Measurements from ENCODE around the gene AKR1B15. TPM values are rescaled to one million over a fixed set of nuclear protein-coding genes. Genes with fewer than 3 reads are reported as not detected.

Gene AKR1B15
- total RNA-seq, 2 donors from 2014 or later = 0.27 to 0.28 TPM

DNA sequence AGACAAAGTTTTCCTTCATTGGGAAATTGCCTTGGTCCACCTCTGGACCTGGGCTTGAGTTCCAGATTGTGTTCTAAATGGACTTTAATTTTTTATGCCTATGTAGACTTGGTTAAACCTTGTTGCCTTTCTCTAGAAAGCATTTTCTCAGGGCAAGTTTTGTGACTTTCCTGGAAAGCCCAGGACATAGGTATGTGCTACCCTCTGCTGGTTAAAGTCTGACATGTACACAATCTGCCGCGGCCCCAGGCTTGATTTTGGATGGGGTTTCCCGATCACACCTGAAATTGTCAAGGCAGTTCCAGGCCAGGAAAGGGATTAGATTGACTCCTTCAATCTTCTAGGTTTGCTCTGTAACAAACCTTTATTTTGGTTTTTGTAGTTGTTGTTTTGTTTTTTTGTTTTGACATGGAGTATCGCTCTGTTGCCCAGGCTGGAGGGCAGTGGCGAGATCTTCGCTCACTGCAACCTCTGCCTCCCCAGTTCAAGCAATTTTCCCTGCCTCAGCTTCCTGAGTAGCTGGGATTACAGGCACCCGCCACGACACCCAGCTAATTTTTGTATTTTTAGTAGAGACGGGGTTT, 35.6 kb upstream of the AKR1B15 start:
- Histone ChIP-seq H3K4me1 (ENCODE audit: control insufficient read depth in 1 of 2, low read depth in 2 of 2) (peaks cover 14 to 17% of the 10 kb centered on the region in 2 donors), H3K9me3 (no peaks in the 10 kb centered on the region), H3K27me3 (replicated peaks; ENCODE audit: insufficient read depth) (no peaks in the 10 kb centered on the region), H3K27ac (no peak overlapping the region), H3K4me3 (no peak overlapping the region), H3K36me3 (no peaks in the 10 kb centered on the region)
- TF ChIP-seq CTCF (IDR thresholded peaks at IDR 0.05) = peak; percentile 47
- DNase-seq (ENCODE audit: low spot score) (no peak), ATAC-seq (ENCODE audit: insufficient number of reproducible peaks, low FRiP score, low read depth) (no peak)

DNA sequence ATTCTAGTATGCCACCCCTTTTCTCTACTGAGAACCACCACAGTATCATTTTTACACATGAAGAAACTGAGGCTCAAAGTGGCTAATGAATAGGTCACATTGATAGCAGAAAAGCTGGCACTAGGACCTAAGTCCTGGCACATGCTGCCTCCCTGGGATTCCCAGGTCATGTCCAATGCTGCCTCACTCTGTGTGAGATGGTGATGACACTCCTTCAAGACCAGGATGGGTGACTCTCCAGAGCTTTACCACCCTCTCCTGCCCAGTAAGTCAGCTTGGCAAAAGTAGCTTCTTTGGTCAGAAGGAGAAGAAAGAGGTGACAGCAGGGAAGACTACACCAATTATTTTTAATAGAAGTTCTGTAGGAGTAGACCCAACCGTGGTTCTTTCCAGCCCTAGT, 34.8 kb upstream of the AKR1B15 start:
- H3K36me3 ChIP-seq = no peaks in the 10 kb centered on the region
- no peak for TF ChIP-seq CTCF (IDR thresholded peaks at IDR 0.05)
- no peaks in the 10 kb centered on the region for H3K9me3 ChIP-seq
- no peaks in the 10 kb centered on the region for H3K27me3 ChIP-seq (replicated peaks; ENCODE audit: insufficient read depth)
- H3K4me3 ChIP-seq = no peak overlapping the region
- ATAC-seq (ENCODE audit: insufficient number of reproducible peaks, low FRiP score, low read depth) = no peak
- peaks cover 14 to 17% of the 10 kb centered on the region in 2 donors for H3K4me1 ChIP-seq (ENCODE audit: control insufficient read depth in 1 of 2, low read depth in 2 of 2)
- no peak for DNase-seq (ENCODE audit: low spot score)
- no peak overlapping the region for H3K27ac ChIP-seq

- Histone ChIP-seq H3K4me3 (no peak overlapping the region), H3K4me1 (ENCODE audit: control insufficient read depth in 1 of 2, low read depth in 2 of 2) (peaks cover 14 to 17% of the 10 kb centered on the region in 2 donors), H3K27ac (no peak overlapping the region), H3K36me3 (no peaks in the 10 kb centered on the region), H3K27me3 (replicated peaks; ENCODE audit: insufficient read depth) (no peaks in the 10 kb centered on the region), H3K9me3 (no peaks in the 10 kb centered on the region)
- no peak for ATAC-seq (ENCODE audit: insufficient number of reproducible peaks, low FRiP score, low read depth)
- TF ChIP-seq CTCF (IDR thresholded peaks at IDR 0.05) = peak; percentile 80
- no peak for DNase-seq (ENCODE audit: low spot score)
Measured at GRCh38 chr7:134514663-134515062, 34.2 kb upstream of the AKR1B15 start.

DNA sequence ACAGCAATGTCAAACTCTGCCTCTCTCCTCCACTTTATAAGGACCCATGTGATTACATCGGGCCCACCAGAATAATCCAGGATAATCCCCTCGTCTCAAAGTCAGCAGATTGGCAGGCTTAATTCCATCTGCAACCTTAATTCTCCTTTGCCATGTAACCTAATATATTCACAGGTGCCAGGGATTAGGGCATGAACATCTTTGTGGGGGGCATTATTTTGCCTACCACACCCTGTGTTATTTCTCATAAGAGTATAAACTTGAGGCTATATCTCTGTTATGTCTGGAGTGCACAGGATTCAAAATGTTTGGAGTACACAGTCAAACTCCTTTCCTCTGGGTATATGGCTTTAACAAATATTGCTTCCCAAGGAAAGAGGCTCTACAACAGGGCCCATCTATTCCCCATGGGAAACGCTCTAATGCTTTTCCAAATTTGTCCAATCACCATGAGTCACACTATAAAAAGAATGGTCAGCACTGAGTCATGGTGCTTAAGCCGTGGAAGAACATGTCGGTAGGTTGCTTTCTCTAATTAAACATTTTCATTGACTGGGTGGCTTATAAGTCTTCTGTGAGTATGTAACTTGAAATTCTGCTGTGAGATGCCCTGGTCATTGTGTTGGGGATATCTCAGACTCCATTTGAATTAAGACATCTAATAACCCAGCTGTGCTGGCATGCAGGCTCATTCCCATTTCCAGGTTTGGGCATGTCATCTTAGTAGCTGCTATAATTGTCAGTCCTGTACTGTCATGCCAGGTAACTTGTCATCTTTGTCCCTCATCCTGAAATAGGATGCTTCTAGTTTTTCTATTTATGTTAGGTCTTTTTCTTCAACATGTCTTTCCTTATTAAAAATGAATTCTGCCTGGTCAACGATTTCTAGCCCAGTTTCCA, 33.1 kb upstream of the AKR1B15 start:
- peak; percentile 85 for ATAC-seq (ENCODE audit: insufficient number of reproducible peaks, low FRiP score, low read depth)
- Histone ChIP-seq H3K4me1 (ENCODE audit: control insufficient read depth in 1 of 2, low read depth in 2 of 2) (peaks cover 14 to 17% of the 10 kb centered on the region in 2 donors), H3K9me3 (no peaks in the 10 kb centered on the region), H3K27me3 (replicated peaks; ENCODE audit: insufficient read depth) (no peaks in the 10 kb centered on the region), H3K27ac (no peak overlapping the region), H3K4me3 (peak overlapping the region; percentile 33), H3K36me3 (no peaks in the 10 kb centered on the region)
- DNase-seq (ENCODE audit: low spot score) = no peak
- no peak for TF ChIP-seq CTCF (IDR thresholded peaks at IDR 0.05)

DNA sequence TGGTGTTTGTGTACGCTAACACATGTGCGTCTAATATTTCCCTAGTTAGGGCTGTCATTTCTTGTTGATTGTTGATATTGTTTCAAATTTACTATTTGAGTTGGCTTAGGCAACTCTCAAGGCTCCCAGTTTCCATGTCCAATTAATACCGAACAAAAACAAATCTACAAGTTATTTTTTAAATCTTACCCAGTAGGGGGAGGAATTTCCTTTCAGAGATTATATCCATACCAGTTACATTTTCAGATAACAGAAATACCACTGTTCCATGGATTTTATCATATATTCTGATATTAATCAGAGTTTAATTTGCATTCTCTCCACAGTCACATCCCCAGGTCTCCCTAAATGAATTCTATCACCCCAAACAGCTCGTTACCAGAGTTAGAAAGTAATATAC, 28.8 kb upstream of the AKR1B15 start:
- no peak overlapping the region for H3K27ac ChIP-seq
- H3K9me3 ChIP-seq = no peaks in the 10 kb centered on the region
- ATAC-seq (ENCODE audit: insufficient number of reproducible peaks, low FRiP score, low read depth) (no peak), DNase-seq (ENCODE audit: low spot score) (no peak)
- peaks cover 10 to 12% of the 10 kb centered on the region in 2 donors for H3K4me1 ChIP-seq (ENCODE audit: control insufficient read depth in 1 of 2, low read depth in 2 of 2)
- no peak for TF ChIP-seq CTCF (IDR thresholded peaks at IDR 0.05)
- no peaks in the 10 kb centered on the region for H3K27me3 ChIP-seq (replicated peaks; ENCODE audit: insufficient read depth)
- H3K4me3 ChIP-seq = no peak overlapping the region
- no peaks in the 10 kb centered on the region for H3K36me3 ChIP-seq

Data from thoracic aorta (tissue), 2 donors.